SH-SY5Y (cell line): Measurements from ENCODE around the gene MYO5C.

ENCODE experiments used
- GATA2 ChIP-seq: IDR thresholded peaks from 2 replicates; pipeline ENCODE4 v1.6.1; 2011; ENCODE audit warnings: mild to moderate bottlenecking, low read depth, low read length
- GATA3 ChIP-seq: IDR thresholded peaks from 2 replicates; pipeline ENCODE4 v1.6.1; 2011; ENCODE audit warnings: low read depth, mild to moderate bottlenecking, low read length, moderate library complexity

- no peak for TF ChIP-seq GATA2
- no peak for TF ChIP-seq GATA3
Observed at GRCh38 chr15:52259503-52259902, 36.1 kb downstream of the MYO5C start.
